LNCaP clone FGC (cell line): Measurements from ENCODE around the gene YY1.

Experiments
- DNase-seq: peaks from one replicate; pipeline ENCODE4 v3.0.0-alpha.2; 2011; ENCODE audit warnings: low read depth
- H3K4me3 ChIP-seq: 2 replicates; pipeline ENCODE4 v1.5.1; 2011; ENCODE audit warnings: mild to moderate bottlenecking, low read depth, low read length, control low read depth
- TF ChIP-seq, protein P1 (sequence below): IDR thresholded peaks from 2 replicates; pipeline ENCODE4 v1.5.1; 2012; ENCODE audit warnings: mild to moderate bottlenecking; ENCODE audit not compliant: control insufficient read depth, insufficient read depth; ENCODE audit errors: extremely low read depth

The YY1 gene

DNA sequence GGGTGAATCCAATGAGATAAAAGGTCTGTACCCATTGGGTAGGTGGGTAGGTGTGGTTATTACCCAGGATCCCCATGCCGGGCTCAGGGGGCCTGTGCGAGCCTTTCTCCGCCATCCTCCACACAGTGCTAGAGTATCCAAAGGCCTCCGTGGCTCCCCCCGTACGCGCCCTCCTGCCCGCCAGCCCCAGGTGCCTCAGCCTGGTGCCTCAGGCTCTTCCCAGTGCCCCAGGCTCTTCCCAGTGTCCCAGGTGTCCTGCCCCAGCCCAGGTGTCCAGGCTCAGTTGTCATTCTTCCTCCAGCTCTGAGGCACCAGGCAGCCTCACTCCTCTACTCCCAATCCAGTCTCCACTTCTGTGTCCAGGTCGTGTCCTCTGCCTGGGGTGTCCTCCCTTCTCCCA is 27.6 kb upstream of the YY1 start:
- TF ChIP-seq, protein P1, sequence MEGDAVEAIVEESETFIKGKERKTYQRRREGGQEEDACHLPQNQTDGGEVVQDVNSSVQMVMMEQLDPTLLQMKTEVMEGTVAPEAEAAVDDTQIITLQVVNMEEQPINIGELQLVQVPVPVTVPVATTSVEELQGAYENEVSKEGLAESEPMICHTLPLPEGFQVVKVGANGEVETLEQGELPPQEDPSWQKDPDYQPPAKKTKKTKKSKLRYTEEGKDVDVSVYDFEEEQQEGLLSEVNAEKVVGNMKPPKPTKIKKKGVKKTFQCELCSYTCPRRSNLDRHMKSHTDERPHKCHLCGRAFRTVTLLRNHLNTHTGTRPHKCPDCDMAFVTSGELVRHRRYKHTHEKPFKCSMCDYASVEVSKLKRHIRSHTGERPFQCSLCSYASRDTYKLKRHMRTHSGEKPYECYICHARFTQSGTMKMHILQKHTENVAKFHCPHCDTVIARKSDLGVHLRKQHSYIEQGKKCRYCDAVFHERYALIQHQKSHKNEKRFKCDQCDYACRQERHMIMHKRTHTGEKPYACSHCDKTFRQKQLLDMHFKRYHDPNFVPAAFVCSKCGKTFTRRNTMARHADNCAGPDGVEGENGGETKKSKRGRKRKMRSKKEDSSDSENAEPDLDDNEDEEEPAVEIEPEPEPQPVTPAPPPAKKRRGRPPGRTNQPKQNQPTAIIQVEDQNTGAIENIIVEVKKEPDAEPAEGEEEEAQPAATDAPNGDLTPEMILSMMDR: no peak
- no peak for DNase-seq
- H3K4me3 ChIP-seq: no peak overlapping the region

DNA sequence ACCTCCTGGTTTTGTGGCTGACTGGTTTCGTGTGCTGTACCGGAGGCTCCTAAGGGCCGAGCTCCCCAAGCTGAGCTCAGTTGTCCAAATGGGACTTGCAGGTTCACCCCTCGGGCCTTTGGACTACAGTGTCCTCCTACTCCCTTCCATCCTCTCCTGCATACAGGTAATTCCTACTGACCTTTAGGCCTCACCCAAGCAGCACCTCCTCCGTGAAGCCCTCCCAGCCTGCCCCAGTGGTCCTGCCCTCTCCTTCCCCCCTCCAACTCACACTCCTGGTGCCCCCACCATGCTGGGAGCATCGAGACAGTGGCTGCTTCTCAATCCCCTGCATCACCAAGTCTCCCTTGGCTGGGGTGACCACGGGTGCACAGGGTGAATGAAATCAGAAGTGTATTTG is 27.1 kb upstream of the YY1 start:
- no peak for DNase-seq
- TF ChIP-seq, protein P1: no peak
- H3K4me3 ChIP-seq: no peak overlapping the region

DNA sequence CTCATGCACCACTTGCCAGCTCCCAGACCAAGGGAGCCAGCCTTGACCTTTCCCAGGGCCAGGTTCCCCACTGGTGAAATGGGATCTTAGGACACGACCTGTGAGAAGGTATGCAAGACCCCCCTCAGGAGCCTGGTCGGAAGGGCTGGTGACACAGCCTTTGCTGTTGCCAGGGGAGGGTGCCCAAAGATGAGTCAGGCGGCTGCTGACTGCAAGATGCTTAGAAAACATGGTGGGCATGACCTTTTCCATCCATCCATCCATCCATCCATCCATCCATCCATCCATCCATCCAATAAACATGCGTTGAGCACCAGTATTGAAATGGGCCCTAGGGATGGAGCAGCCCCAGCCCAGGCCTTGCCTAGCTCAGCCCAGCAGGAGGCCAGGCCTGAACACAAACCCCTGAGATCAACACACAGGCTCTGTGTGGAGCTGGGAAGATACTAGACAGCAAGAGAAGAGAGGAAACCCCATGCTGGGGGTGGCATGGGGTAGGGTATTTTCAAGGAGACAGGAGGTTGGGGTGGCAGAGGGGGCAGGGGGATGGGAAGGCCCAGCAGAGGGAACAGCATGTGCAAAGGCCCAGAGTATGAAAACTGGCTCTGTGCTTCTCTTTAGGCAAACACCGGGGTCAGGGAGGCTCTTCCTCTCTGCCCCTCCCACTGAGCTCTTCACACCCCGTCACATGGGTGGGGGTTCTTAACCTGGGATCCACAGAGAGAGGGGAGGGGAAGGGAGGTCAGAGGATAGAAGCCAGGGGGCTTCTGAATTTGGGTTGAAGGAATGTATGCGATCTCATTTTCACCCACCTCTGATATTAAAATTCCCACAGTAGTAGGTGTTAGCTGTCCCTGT is 26.2 kb upstream of the YY1 start:
- no peak for DNase-seq
- no peak overlapping the region for H3K4me3 ChIP-seq

DNA sequence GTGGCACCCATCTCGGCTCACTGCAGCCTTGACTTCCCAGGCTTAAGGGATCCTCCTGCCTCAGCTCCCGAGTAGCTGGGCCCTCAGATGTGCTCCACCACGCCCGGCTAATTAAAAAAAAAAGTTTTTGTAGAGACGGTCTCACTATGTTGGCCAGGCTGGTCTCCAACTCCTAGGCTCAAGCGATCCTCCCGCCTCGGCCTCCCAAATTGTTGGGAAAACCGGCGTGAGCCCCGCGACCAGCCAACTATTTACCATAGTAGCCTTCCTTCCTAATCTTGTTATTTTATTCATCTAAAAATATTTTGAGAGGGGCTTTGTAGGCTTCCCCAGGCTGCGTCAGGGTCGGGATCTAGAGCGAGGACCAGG is 25.4 kb upstream of the YY1 start:
- TF ChIP-seq, protein P1: no peak
- peak overlapping the region; percentile 68 for H3K4me3 ChIP-seq
- no peak for DNase-seq

More for the DNA sequence above, 26.2 kb upstream of the YY1 start:
- TF ChIP-seq, protein P1: no peak

DNA sequence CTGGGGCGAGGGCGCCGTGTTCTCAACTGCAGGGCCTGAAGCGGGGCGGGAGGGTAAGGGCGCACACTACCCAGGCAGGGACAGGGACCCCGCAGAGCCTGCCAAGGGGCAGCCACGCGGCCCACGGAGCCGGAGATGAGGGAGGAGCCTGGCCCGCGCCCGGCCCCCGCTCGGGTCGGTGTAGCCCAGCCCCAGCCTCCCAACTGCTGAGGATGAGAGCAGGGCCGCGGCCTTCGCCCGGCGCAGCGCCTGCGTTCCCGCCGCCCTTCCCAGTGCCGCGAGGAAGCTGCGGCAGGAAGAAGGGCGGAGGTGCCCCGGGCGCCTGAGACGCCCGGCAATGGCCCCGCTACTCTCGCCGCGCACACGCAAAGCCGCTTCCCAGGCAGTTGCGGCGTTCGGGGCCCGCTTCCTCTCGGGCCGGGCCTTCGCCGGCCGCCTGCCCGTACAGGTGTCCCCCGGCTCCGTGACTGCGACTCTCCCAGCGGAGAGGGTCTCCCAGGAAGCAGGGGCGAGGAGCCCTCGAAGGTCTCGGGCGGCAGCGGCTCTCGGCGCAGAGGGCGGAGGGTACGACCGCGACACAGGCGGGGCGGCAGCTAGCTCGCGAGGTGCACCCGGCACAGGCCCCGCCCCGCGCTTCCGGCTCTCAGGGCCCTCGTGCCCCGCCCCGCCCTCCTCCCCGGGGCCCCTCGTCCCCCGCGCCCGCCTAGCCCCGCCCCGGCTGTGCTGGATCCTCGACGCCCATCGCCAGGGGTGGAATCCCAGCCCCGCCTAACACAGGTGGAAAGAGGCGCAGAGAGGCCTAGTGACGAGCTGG is 24.8 kb upstream of the YY1 start:
- TF ChIP-seq, protein P1: no peak
- peak; percentile 48 for DNase-seq
- H3K4me3 ChIP-seq: peak overlapping the region; percentile 68

DNA sequence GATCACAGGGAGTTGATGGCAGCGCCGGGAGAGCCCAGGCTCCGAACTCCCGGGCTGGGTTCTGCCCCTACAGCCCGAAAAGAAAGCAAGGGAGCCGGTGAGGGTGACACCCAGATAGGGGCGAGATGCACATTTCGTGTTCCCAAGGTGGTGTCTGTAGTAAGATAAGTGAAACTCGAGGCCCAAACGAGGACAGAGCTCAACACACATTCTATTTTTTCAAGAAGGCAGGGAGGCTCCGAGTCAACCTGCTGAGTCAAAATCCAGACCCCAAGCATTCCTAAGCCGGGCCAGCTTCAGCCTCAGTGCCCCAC is 24.2 kb upstream of the YY1 start:
- TF ChIP-seq, protein P1: no peak
- H3K4me3 ChIP-seq: no peak overlapping the region
- DNase-seq: no peak
